GM23338 (cell line): ENCODE results near the gene SYTL1.

Experiments
- CREB1 ChIP-seq: fragments of 250-450 bp; sonication (Bioruptor Pico); IDR thresholded peaks from 2 replicates; pipeline ENCODE4 v1.5.0; 2020; ENCODE audit warnings: low read depth, mild to moderate bottlenecking, moderate library complexity
- EZH2 ChIP-seq: fragments of 200-600 bp; sonication (generic); IDR thresholded peaks from one replicate; pipeline ENCODE4 v1.8.0; 2017; ENCODE audit warnings: antibody characterized with exemption, mild to moderate bottlenecking, low read depth; ENCODE audit not compliant: unreplicated experiment
- EZH2phosphoT487 ChIP-seq: fragments of 200-600 bp; sonication (generic); IDR thresholded peaks from one replicate; pipeline ENCODE4 v1.8.1; 2018; ENCODE audit warnings: antibody characterized with exemption; ENCODE audit not compliant: unreplicated experiment
- NANOG ChIP-seq: IDR thresholded peaks from 2 replicates; pipeline ENCODE4 v1.6.1; 2016; ENCODE audit warnings: antibody characterized with exemption, borderline replicate concordance
- POLR2AphosphoS5 ChIP-seq: IDR thresholded peaks from 2 replicates; pipeline ENCODE4 v1.6.1; 2016; ENCODE audit warnings: antibody characterized with exemption, low read depth
- ZNF331 ChIP-seq: fragments of 250-450 bp; sonication (Bioruptor Pico); IDR thresholded peaks from 2 replicates; pipeline ENCODE4 v1.5.0; 2020; ENCODE audit warnings: low read depth, mild to moderate bottlenecking, moderate library complexity
- TF ChIP-seq, protein P1 (sequence below), 2 experiments: fragments of 200-600 bp in 1 of 2; sonication (generic) in 1 of 2; conservative IDR thresholded peaks; 2 replicates each; pipeline versions ENCODE4 v1.5.1 to v1.6.1; 2016 to 2017; ENCODE audit warnings: antibody characterized with exemption in 2 of 2, low read depth in 2 of 2, mild to moderate bottlenecking in 2 of 2, moderate library complexity in 1 of 2
- TF ChIP-seq, protein P2 (sequence below): IDR thresholded peaks from one replicate; pipeline ENCODE4 v1.6.1; 2018; ENCODE audit warnings: antibody characterized with exemption; ENCODE audit not compliant: unreplicated experiment
- TF ChIP-seq, protein P3 (sequence below): fragments of 250-450 bp; sonication (Bioruptor Pico); IDR thresholded peaks from 2 replicates; pipeline ENCODE4 v1.5.0; 2020; ENCODE audit warnings: mild to moderate bottlenecking, moderate library complexity

DNA sequence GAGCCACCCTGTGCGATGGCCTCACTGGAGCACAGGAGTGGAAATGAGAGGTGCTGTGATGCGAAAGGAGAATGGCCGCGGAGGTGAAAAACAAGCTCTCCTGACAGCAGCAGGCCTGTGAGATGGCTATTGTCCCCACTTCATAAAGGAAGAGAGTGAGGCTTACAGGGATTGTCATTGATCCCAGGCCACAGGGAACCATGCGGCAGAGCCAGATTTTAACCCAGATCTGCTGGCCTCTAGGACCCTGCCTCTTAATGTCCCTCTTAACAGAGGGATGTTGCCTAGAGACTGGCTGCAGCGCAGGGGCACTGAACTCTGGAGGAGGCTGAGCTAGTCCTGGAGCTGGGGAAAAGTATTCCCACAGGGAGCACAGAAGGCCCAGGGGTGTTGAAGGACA, 3.1 kb upstream of the SYTL1 start:
- TF ChIP-seq, protein P1, sequence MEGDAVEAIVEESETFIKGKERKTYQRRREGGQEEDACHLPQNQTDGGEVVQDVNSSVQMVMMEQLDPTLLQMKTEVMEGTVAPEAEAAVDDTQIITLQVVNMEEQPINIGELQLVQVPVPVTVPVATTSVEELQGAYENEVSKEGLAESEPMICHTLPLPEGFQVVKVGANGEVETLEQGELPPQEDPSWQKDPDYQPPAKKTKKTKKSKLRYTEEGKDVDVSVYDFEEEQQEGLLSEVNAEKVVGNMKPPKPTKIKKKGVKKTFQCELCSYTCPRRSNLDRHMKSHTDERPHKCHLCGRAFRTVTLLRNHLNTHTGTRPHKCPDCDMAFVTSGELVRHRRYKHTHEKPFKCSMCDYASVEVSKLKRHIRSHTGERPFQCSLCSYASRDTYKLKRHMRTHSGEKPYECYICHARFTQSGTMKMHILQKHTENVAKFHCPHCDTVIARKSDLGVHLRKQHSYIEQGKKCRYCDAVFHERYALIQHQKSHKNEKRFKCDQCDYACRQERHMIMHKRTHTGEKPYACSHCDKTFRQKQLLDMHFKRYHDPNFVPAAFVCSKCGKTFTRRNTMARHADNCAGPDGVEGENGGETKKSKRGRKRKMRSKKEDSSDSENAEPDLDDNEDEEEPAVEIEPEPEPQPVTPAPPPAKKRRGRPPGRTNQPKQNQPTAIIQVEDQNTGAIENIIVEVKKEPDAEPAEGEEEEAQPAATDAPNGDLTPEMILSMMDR (conservative IDR thresholded peaks at IDR 0.05; ENCODE audit: low read depth in 2 of 2), result no peak
- TF ChIP-seq POLR2AphosphoS5, result no peak
- TF ChIP-seq EZH2phosphoT487, result no peak
- TF ChIP-seq, protein P2, sequence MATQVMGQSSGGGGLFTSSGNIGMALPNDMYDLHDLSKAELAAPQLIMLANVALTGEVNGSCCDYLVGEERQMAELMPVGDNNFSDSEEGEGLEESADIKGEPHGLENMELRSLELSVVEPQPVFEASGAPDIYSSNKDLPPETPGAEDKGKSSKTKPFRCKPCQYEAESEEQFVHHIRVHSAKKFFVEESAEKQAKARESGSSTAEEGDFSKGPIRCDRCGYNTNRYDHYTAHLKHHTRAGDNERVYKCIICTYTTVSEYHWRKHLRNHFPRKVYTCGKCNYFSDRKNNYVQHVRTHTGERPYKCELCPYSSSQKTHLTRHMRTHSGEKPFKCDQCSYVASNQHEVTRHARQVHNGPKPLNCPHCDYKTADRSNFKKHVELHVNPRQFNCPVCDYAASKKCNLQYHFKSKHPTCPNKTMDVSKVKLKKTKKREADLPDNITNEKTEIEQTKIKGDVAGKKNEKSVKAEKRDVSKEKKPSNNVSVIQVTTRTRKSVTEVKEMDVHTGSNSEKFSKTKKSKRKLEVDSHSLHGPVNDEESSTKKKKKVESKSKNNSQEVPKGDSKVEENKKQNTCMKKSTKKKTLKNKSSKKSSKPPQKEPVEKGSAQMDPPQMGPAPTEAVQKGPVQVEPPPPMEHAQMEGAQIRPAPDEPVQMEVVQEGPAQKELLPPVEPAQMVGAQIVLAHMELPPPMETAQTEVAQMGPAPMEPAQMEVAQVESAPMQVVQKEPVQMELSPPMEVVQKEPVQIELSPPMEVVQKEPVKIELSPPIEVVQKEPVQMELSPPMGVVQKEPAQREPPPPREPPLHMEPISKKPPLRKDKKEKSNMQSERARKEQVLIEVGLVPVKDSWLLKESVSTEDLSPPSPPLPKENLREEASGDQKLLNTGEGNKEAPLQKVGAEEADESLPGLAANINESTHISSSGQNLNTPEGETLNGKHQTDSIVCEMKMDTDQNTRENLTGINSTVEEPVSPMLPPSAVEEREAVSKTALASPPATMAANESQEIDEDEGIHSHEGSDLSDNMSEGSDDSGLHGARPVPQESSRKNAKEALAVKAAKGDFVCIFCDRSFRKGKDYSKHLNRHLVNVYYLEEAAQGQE, result no peak
- no peak for TF ChIP-seq NANOG
- TF ChIP-seq EZH2, result no peak
- no peak for TF ChIP-seq ZNF331
- no peak for TF ChIP-seq CREB1 (CRISPR knock-in tag)
- TF ChIP-seq, protein P3, sequence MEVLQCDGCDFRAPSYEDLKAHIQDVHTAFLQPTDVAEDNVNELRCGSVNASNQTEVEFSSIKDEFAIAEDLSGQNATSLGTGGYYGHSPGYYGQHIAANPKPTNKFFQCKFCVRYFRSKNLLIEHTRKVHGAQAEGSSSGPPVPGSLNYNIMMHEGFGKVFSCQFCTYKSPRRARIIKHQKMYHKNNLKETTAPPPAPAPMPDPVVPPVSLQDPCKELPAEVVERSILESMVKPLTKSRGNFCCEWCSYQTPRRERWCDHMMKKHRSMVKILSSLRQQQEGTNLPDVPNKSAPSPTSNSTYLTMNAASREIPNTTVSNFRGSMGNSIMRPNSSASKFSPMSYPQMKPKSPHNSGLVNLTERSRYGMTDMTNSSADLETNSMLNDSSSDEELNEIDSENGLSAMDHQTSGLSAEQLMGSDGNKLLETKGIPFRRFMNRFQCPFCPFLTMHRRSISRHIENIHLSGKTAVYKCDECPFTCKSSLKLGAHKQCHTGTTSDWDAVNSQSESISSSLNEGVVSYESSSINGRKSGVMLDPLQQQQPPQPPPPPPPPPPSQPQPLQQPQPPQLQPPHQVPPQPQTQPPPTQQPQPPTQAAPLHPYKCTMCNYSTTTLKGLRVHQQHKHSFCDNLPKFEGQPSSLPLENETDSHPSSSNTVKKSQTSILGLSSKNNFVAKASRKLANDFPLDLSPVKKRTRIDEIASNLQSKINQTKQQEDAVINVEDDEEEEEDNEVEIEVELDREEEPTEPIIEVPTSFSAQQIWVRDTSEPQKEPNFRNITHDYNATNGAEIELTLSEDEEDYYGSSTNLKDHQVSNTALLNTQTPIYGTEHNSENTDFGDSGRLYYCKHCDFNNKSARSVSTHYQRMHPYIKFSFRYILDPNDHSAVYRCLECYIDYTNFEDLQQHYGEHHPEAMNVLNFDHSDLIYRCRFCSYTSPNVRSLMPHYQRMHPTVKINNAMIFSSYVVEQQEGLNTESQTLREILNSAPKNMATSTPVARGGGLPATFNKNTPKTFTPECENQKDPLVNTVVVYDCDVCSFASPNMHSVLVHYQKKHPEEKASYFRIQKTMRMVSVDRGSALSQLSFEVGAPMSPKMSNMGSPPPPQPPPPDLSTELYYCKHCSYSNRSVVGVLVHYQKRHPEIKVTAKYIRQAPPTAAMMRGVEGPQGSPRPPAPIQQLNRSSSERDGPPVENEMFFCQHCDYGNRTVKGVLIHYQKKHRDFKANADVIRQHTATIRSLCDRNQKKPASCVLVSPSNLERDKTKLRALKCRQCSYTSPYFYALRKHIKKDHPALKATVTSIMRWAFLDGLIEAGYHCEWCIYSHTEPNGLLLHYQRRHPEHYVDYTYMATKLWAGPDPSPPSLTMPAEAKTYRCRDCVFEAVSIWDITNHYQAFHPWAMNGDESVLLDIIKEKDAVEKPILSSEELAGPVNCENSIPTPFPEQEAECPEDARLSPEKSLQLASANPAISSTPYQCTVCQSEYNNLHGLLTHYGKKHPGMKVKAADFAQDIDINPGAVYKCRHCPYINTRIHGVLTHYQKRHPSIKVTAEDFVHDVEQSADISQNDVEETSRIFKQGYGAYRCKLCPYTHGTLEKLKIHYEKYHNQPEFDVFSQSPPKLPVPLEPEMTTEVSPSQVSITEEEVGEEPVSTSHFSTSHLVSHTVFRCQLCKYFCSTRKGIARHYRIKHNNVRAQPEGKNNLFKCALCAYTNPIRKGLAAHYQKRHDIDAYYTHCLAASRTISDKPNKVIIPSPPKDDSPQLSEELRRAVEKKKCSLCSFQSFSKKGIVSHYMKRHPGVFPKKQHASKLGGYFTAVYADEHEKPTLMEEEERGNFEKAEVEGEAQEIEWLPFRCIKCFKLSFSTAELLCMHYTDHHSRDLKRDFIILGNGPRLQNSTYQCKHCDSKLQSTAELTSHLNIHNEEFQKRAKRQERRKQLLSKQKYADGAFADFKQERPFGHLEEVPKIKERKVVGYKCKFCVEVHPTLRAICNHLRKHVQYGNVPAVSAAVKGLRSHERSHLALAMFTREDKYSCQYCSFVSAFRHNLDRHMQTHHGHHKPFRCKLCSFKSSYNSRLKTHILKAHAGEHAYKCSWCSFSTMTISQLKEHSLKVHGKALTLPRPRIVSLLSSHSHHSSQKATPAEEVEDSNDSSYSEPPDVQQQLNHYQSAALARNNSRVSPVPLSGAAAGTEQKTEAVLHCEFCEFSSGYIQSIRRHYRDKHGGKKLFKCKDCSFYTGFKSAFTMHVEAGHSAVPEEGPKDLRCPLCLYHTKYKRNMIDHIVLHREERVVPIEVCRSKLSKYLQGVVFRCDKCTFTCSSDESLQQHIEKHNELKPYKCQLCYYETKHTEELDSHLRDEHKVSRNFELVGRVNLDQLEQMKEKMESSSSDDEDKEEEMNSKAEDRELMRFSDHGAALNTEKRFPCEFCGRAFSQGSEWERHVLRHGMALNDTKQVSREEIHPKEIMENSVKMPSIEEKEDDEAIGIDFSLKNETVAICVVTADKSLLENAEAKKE (CRISPR knock-in tag), result no peak
